PFSK-1 (cell line): ENCODE measurements around the gene MBNL1.

ENCODE experiments used
- FOXP2 ChIP-seq: optimal IDR thresholded peaks from 2 replicates; pipeline ENCODE3; 2011; ENCODE audit warnings: borderline replicate concordance, control low read depth, inconsistent platforms; ENCODE audit not compliant: insufficient read depth; ENCODE audit errors: extremely low read length, extremely low read depth
- POLR2AphosphoS5 ChIP-seq: IDR thresholded peaks from 2 replicates; pipeline ENCODE4 v1.6.1; 2012; ENCODE audit warnings: low read depth, mild to moderate bottlenecking, control low read depth, low read length, moderate library complexity
- SIN3A ChIP-seq: IDR thresholded peaks from 2 replicates; pipeline ENCODE4 v1.6.1; 2012; ENCODE audit warnings: mild to moderate bottlenecking, low read length, moderate library complexity, borderline replicate concordance; ENCODE audit not compliant: insufficient read depth
- TAF1 ChIP-seq: IDR thresholded peaks from 2 replicates; pipeline ENCODE4 v1.6.1; 2012; ENCODE audit warnings: low read length, control low read depth, borderline replicate concordance; ENCODE audit not compliant: insufficient read depth
- TF ChIP-seq, protein P1 (sequence below), 2 experiments: IDR thresholded peaks; 2 replicates each; pipeline versions ENCODE4 v1.6.1 to v1.8.0; 2011 to 2012; ENCODE audit warnings: low read depth in 2 of 2, low read length in 2 of 2, control low read depth in 1 of 2, inconsistent platforms in 1 of 2, mild to moderate bottlenecking in 1 of 2, moderate library complexity in 1 of 2; ENCODE audit not compliant: insufficient read depth in 1 of 2

Gene MBNL1

DNA sequence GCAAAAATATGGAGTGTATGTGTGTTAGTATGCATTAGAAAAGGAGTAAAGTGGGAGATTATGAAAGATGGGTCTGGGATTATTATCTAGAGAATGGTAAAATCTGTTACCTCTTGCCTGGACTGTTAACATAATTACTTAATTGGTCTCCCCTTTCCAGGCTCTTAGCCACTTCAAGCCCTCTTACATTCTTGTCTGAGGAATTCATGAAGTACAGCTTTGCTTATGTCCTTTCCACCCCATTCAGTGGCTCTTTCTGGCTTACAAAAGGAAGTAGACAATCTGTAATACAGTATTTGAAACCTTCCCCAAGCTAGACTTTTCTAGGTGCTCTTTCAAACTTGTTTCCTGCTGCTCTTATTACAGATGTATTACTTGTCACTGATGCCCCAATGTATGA is 129.8 kb downstream of the MBNL1 start:
- TF ChIP-seq SIN3A (no peak), POLR2AphosphoS5 (no peak), TAF1 (no peak), FOXP2 (no peak)
- TF ChIP-seq, protein P1, sequence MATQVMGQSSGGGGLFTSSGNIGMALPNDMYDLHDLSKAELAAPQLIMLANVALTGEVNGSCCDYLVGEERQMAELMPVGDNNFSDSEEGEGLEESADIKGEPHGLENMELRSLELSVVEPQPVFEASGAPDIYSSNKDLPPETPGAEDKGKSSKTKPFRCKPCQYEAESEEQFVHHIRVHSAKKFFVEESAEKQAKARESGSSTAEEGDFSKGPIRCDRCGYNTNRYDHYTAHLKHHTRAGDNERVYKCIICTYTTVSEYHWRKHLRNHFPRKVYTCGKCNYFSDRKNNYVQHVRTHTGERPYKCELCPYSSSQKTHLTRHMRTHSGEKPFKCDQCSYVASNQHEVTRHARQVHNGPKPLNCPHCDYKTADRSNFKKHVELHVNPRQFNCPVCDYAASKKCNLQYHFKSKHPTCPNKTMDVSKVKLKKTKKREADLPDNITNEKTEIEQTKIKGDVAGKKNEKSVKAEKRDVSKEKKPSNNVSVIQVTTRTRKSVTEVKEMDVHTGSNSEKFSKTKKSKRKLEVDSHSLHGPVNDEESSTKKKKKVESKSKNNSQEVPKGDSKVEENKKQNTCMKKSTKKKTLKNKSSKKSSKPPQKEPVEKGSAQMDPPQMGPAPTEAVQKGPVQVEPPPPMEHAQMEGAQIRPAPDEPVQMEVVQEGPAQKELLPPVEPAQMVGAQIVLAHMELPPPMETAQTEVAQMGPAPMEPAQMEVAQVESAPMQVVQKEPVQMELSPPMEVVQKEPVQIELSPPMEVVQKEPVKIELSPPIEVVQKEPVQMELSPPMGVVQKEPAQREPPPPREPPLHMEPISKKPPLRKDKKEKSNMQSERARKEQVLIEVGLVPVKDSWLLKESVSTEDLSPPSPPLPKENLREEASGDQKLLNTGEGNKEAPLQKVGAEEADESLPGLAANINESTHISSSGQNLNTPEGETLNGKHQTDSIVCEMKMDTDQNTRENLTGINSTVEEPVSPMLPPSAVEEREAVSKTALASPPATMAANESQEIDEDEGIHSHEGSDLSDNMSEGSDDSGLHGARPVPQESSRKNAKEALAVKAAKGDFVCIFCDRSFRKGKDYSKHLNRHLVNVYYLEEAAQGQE (IDR thresholded peaks at IDR 0.05; ENCODE audit: insufficient read depth in 1 of 2, low read depth in 2 of 2, low read length in 2 of 2) = no peak

DNA sequence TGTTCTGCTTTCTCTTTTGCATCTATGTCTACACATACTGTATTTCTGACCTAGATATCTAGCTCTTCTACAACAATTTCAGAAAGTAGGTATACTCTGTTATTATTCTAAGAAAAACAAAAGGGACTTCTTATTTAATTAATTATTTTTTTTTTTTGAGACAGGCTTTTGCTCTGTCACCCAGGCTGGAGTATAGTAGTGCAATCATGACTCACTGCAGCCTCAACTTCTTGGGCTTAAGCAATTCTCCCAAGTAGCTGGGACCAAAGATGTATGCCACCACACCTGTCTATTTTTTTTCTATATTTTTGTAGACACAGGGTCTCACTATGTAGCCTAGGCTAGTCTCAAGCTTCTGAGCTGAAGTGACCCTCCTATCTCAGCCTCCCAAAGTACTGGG is 130.6 kb downstream of the MBNL1 start:
- TF ChIP-seq FOXP2 = no peak
- TF ChIP-seq, protein P1 (IDR thresholded peaks at IDR 0.05; ENCODE audit: insufficient read depth in 1 of 2, low read depth in 2 of 2, low read length in 2 of 2) = no peak
- no peak for TF ChIP-seq POLR2AphosphoS5
- TF ChIP-seq SIN3A = no peak
- TF ChIP-seq TAF1 = no peak

DNA sequence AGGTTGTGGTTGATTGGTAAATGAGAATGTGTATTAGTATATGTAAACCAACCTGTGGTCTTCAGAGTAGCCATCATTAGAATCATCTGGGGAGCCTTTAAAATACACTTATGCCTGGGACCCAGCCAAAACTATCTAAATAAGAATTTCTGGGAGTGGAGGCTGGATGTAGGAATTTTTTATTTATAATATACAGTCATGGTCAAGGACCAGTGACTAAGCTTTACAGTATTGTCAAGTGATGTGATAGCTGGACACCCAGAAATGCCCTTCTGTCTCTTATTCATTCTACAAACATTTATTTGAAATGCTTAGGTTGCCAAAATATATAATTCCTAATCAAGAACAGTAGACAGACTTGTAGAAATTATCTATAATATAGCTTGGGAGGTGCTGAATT is 132.2 kb downstream of the MBNL1 start:
- TF ChIP-seq FOXP2 = no peak
- TF ChIP-seq POLR2AphosphoS5 = no peak
- TF ChIP-seq, protein P1 (IDR thresholded peaks at IDR 0.05; ENCODE audit: insufficient read depth in 1 of 2, low read depth in 2 of 2, low read length in 2 of 2) = no peak
- no peak for TF ChIP-seq SIN3A
- no peak for TF ChIP-seq TAF1

DNA sequence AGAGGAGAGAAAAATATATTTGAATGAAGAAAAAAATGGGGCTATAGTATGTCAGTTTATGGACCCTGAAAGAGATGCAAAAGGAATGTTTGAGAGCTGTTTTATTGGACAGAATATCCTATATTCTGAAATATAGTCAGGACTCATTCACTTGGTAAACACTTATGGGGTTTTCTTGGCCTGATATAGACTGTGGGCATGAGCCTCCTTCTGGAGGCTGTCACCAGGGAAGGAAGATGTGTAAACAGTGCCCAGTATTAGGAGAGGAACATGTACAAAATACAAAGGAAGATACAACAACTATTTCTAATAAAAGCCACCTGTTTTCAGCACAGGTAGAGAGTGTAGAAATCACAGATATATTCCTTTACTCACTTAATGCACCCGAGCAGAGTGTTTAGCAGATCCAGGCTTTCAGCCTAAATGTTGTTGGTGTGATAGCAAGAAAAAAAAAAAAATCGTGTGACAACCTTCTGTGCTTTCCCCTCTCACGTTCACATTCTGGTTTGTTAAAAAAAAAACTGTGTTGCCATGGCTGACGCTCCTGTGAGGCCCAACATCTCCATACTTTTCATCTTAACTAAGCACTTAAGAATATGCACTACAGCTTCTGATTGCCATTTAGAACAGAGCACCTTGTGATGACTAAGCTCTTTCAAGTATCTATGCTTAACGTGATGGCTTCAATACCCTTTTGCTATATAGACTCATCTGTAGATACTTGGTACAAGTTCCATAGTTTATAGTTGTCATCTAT is 134.1 kb downstream of the MBNL1 start:
- TF ChIP-seq, protein P1 (IDR thresholded peaks at IDR 0.05; ENCODE audit: insufficient read depth in 1 of 2, low read depth in 2 of 2, low read length in 2 of 2) = no peak
- TF ChIP-seq TAF1 = no peak
- TF ChIP-seq FOXP2 = no peak
- no peak for TF ChIP-seq SIN3A
- TF ChIP-seq POLR2AphosphoS5 = no peak

DNA sequence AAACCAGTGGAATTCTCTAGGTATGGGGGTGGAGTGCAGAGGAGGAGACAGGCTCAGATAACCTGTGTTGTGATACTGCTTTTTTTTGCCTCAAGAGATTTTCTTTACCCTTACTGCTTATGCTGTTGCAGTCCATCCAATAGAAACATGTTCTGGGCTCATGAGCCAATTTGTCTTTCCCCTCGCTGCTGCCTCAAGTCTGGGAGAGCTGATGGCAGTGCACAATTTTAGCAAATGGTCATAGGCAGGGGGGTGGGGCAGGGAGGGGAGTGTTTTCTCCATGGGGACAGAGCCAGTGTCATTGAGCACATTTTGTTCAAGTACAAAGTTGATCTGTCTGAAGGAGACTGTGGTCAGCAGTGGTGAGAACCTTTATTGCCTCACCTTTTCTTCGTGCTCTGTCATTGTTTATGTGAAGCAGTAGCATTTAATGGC is 134.9 kb downstream of the MBNL1 start:
- TF ChIP-seq, protein P1 (IDR thresholded peaks at IDR 0.05; ENCODE audit: insufficient read depth in 1 of 2, low read depth in 2 of 2, low read length in 2 of 2) = no peak
- TF ChIP-seq TAF1 (no peak), POLR2AphosphoS5 (no peak), SIN3A (no peak), FOXP2 (no peak)
